ENCODE measurements around the gene TMEM178B.

GRCh38 chr7:141300816-141301215, 227.0 kb downstream of the TMEM178B start:
- TF ChIP-seq POLR2A (IDR thresholded peaks at IDR 0.05) (no peak), CTCF (IDR thresholded peaks at IDR 0.05) (no peak), EP300 (IDR thresholded peaks at IDR 0.05) (no peak), POLR2AphosphoS5 (IDR thresholded peaks at IDR 0.05) (no peak)

All from sigmoid colon (tissue), 4 donors.